Adrenal gland (tissue), 12 donors: ENCODE measurements around the gene CBX7. TPM values are rescaled to one million over a fixed set of nuclear protein-coding genes. Genes with fewer than 3 reads are reported as not detected.

Experiments
- DNase-seq, 7 donors: peaks; one replicate each; pipeline ENCODE4 v3.0.0-alpha.2; 2019 to 2020
- H3K27ac ChIP-seq, 5 donors: fragments of 200-600 bp; sonication (generic) in 4 of 5; 1 replicate in 3 of 5; 2 replicates in 2 of 5; pipeline versions ENCODE4 v1.5.1 to v1.8.0; 2016 to 2020; ENCODE audit warnings: mild to moderate bottlenecking in 1 of 5
- H3K27me3 ChIP-seq: fragments of 200-600 bp; 2 replicates; pipeline ENCODE4 v1.8.0; 2021
- H3K36me3 ChIP-seq, 2 donors: fragments of 200-600 bp; replicated peaks in 1 of 2; 1 replicate in 1 of 2; 2 replicates in 1 of 2; pipeline versions ENCODE4 v1.5.1 to v1.8.0; 2018 to 2022
- H3K4me1 ChIP-seq, 2 donors: fragments of 200-600 bp; replicated peaks in 1 of 2; 1 replicate in 1 of 2; 2 replicates in 1 of 2; pipeline versions ENCODE4 v1.5.1 to v1.8.0; 2018 to 2021
- H3K4me3 ChIP-seq, 4 donors: fragments of 200-600 bp; sonication (generic) in 3 of 4; one replicate each; pipeline ENCODE4 v1.5.1; 2016 to 2018
- H3K9me3 ChIP-seq, 3 donors: fragments of 200-600 bp; sonication (generic) in 1 of 3; replicated peaks in 1 of 3; 1 replicate in 2 of 3; 2 replicates in 1 of 3; pipeline versions ENCODE4 v1.5.1 to v1.8.0; 2016 to 2021
- CTCF ChIP-seq, 6 experiments: fragments of 450-650 bp in 4 of 6; fragments of 200-600 bp in 2 of 6; sonication (generic) in 1 of 6; IDR thresholded peaks; 1 replicate in 5 of 6; 2 replicates in 1 of 6; pipeline versions ENCODE4 v1.5.1 to v1.8.0; 2016 to 2021; ENCODE audit warnings: antibody characterized with exemption in 6 of 6, mild to moderate bottlenecking in 2 of 6, moderate library complexity in 1 of 6
- POLR2A ChIP-seq, 2 donors: fragments of 450-650 bp; IDR thresholded peaks; one replicate each; pipeline ENCODE4 v1.6.1; 2017; ENCODE audit warnings: antibody characterized with exemption in 2 of 2, mild to moderate bottlenecking in 2 of 2, moderate library complexity in 1 of 2
- WGBS, 4 donors: extraction: QIAGEN DNeasy Blood & Tissue Kit in 2 of 4; methylation state at CpG; one replicate each; pipeline versions ENCODE4 v1.1.5 to v1.1.7; 2013 to 2017; 5-methylcytosine and 5-hydroxymethylcytosine counted together
- intact Hi-C, 2 donors: fragments of 100-400 bp; cut with DNase I; formaldehyde crosslinking; loops; one replicate each; pipeline versions ENCODE4 v1.14.1 to v1.15.0; 2022 to 2023
- polyA plus RNA-seq, 3 donors: library from polyadenylated mRNA; stranded (reverse); fragments of 200-250 nt in 2 of 3; fragments of 350-450 nt in 1 of 3; fragmentation: Illumina TruSeq in 1 of 3; extraction: RNeasy Lipid Tissue Mini Kit (QIAGEN cat#74804) in 1 of 3; gene quantifications; one replicate each; pipeline ENCODE4 v1.2.3, GENCODE V29; 2013 to 2014
- total RNA-seq, 9 donors: library from RNA; depleted of rRNA in 4 of 9; stranded (reverse); fragments of >200 nt in 4 of 9; fragments of 120-200 nt in 1 of 9; fragmentation: NEBNext Ultra II Directional in 1 of 9; extraction: Animal tissue kit (Norgen Biotek cat#: 25700) in 1 of 9; gene quantifications; one replicate each; pipeline versions ENCODE4 v1.1.0 to v1.2.4, GENCODE V29; 2013 to 2023
- donor health status: healthy with polysubstance abuse.
- donor health status: Bipolar disorder and iron deficiency.
- donor health status: DM: yes; HTN: yes; CAD: no.
- donor health status: DM: no; HTN: no; CAD: no.
- donor health status: DM: no; HTN: no; CAD: no.
- donor health status: DM: yes; HTN: yes; CAD: no.

Gene CBX7
- total and polyA plus RNA-seq, 12 donors = 2.7 to 89.2 (median 51.5) TPM

- intact Hi-C loops = no loop called here
- Histone ChIP-seq H3K27ac (peak overlapping the region in 2 of 5 donors; percentile 79 to 93), H3K9me3 (no peaks in the 10 kb centered on the region), H3K4me1 (peaks cover 25 to 42% of the 10 kb centered on the region in 2 donors), H3K36me3 (no peaks in the 10 kb centered on the region), H3K27me3 (no peaks in the 10 kb centered on the region), H3K4me3 (no peak overlapping the region)
- DNase-seq = no peak
- TF ChIP-seq CTCF (IDR thresholded peaks at IDR 0.05) = no peak
- TF ChIP-seq POLR2A (IDR thresholded peaks at IDR 0.05) = no peak
- WGBS, 4 donors = 81 to 88% (median 86%) methylated on average over 3 to 5 of the region's 5 CpGs
These were observed 5.0 kb downstream of the CBX7 start for GRCh38 chr22:39147335-39148025.

GRCh38 chr22:39146256-39147101 is 6.0 kb downstream of the CBX7 start:
- H3K36me3 ChIP-seq = no peaks in the 10 kb centered on the region
- TF ChIP-seq CTCF (IDR thresholded peaks at IDR 0.05) = no peak
- no peak for TF ChIP-seq POLR2A (IDR thresholded peaks at IDR 0.05)
- H3K27me3 ChIP-seq = no peaks in the 10 kb centered on the region
- peak overlapping the region; percentile 63 to 93 (median 80) for H3K27ac ChIP-seq
- DNase-seq = no peak
- peak overlapping the region in 1 of 4 donors; percentile 97 for H3K4me3 ChIP-seq
- intact Hi-C loops = no loop called here
- WGBS, 4 donors = 60 to 70% (median 67%) methylated on average over 6 of the region's 6 CpGs
- no peaks in the 10 kb centered on the region for H3K9me3 ChIP-seq
- H3K4me1 ChIP-seq = peaks cover 20 to 35% of the 10 kb centered on the region in 2 donors

- DNase-seq = peak in 5 of 7 donors; percentile 43 to 78 (median 51)
- intact Hi-C loops = no loop called here
- Histone ChIP-seq H3K4me1 (peaks cover 17 to 29% of the 10 kb centered on the region in 2 donors), H3K4me3 (peak overlapping the region in 3 of 4 donors; percentile 60 to 97 (median 64)), H3K27me3 (no peaks in the 10 kb centered on the region), H3K27ac (peak overlapping the region in 3 of 5 donors; percentile 80 to 93 (median 91)), H3K36me3 (no peaks in the 10 kb centered on the region), H3K9me3 (no peaks in the 10 kb centered on the region)
- WGBS, 4 donors = 17 to 25% (median 19%) methylated on average over 9 to 22 of the region's 22 CpGs
- no peak for TF ChIP-seq POLR2A (IDR thresholded peaks at IDR 0.05)
- TF ChIP-seq CTCF (IDR thresholded peaks at IDR 0.05) = no peak
These were observed 8.2 kb downstream of the CBX7 start for GRCh38 chr22:39144101-39144767.
